NCI-H510A treated with DMSO at 0.1 percent for 48 hours (cell line): ENCODE measurements around the gene SLC35G6.

Experiments used
- DNase-seq: peaks from one replicate; lab custom pipeline; 2025; lab: John Stamatoyannopoulos, UW

The SLC35G6 gene

DNA sequence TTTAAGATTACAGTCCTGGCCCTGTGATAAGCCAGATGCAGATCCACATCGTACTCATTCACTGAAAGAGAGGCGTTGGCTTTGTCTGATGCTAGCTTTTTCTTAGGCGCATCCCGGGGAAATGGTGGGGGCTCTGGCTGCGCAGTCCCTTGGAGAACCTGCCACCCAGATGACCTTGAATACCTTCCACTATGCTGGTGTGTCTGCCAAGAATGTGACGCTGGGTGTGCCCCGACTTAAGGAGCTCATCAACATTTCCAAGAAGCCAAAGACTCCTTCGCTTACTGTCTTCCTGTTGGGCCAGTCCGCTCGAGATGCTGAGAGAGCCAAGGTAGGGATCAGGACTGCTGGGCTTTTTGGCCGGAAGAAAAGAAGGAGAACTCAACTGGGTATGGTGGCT, 26.9 kb downstream of the SLC35G6 start:
- DNase-seq, result no peak

DNA sequence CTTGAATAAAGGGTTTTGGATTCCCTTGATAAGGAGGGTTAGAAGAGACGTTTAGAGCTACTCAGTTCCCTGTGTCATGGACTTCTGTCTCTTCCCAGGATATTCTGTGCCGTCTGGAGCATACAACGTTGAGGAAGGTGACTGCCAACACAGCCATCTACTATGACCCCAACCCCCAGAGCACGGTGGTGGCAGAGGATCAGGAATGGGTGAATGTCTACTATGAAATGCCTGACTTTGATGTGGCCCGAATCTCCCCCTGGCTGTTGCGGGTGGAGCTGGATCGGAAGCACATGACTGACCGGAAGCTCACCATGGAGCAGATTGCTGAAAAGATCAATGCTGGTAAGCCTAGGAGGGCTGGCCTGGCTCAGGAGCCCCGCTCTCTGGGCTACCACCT, 27.6 kb downstream of the SLC35G6 start:
- no peak for DNase-seq

DNA sequence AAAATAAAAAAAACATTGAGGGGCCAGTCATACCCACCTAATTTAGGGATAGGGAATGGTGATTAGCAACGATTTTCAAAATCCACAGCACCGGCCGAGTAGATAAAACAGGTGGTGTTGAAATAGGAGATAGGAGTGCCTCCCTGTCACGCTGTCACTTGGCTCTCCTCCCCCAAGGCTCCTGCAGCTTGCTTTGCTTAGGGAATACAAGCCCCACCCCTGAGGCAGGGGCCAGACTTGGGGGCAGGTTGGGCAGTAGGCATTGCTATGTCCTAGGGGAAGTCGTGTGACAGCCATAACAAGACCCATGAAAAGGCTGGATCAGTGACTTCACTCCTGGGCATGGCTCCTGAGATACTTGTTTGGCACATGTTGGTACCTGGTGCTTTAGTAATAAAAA, 28.7 kb downstream of the SLC35G6 start:
- no peak for DNase-seq

DNA sequence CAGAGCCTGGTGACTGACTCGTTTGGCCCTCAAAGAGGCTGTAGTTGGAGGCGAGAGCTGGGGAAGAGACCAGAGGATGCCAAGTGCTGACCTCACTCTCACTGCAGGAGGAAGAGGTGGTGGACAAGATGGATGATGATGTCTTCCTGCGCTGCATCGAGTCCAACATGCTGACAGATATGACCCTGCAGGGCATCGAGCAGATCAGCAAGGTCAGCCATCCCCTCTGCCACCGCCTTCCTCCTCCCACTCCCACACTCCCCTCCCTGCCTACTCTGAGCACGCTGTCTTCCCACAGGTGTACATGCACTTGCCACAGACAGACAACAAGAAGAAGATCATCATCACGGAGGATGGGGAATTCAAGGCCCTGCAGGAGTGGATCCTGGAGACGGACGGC, 29.9 kb downstream of the SLC35G6 start:
- no peak for DNase-seq

DNA sequence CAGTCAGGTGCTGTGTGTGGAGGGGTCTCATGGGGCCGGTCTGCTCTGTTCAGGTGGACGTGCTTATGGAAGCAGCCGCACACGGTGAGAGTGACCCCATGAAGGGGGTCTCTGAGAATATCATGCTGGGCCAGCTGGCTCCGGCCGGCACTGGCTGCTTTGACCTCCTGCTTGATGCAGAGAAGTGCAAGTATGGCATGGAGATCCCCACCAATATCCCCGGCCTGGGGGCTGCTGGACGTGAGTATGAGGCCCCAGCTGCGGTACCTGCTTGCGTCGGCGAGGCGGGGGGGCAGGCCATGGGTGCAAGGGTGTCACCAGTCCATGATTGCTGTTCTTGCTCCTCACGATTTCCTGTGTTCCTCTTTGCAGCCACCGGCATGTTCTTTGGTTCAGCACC, 30.9 kb downstream of the SLC35G6 start:
- DNase-seq, result no peak

DNA sequence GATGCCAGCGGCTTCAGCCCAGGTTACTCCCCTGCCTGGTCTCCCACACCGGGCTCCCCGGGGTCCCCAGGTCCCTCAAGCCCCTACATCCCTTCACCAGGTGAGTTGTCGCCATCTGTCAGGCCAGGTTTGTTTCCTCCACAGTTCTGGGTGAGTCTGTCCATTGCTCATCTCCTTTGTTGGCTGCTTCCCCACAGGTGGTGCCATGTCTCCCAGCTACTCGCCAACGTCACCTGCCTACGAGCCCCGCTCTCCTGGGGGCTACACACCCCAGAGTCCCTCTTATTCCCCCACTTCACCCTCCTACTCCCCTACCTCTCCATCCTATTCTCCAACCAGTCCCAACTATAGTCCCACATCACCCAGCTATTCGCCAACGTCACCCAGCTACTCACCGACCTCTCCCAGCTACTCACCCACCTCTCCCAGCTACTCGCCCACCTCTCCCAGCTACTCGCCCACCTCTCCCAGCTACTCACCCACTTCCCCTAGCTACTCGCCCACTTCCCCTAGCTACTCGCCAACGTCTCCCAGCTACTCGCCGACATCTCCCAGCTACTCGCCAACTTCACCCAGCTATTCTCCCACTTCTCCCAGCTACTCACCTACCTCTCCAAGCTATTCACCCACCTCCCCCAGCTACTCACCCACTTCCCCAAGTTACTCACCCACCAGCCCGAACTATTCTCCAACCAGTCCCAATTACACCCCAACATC, 31.7 kb downstream of the SLC35G6 start:
- no peak for DNase-seq

DNA sequence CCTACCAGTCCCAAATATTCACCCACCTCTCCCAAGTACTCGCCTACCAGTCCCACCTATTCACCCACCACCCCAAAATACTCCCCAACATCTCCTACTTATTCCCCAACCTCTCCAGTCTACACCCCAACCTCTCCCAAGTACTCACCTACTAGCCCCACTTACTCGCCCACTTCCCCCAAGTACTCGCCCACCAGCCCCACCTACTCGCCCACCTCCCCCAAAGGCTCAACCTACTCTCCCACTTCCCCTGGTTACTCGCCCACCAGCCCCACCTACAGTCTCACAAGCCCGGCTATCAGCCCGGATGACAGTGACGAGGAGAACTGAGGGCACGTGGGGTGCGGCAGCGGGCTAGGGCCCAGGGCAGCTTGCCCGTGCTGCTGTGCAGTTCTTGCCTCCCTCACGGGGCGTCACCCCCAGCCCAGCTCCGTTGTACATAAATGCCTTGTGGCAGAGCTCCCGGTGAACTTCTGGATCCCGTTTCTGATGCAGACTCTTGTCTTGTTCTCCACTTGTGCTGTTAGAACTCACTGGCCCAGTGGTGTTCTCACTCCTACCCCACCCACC, 32.7 kb downstream of the SLC35G6 start:
- DNase-seq, result no peak

DNA sequence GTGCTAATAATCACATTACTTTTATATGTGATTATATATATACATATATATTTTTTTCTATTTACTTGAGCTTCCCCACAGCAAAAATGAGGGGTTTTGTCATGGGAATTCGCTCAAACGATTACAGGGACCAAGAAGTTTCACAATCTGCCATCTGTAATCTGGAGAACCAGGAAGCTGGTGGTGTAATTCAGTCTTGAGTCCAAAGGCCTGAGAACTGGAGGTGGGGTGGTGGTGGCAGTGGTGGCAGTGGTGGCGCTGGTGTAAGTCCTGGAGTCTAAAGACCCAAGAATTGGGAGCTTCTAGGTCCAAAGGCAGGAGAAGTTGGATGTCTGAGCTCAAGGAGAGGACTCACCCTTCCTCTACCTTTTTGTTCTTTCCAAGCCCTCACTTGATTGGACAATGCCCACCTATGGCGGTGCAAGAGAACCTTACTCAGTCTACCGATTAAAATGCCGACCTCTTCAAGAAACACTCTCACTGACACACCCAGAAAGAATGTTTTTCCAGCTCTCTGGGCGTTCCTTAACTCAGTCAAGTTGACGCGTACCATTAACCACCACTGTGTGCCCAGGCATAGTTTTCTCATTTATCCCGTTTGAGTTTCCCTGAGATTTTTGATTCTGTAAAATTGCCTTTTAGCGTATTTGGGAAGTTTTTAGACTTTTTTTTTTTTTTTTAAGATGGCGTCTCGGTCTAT, 34.8 kb downstream of the SLC35G6 start:
- DNase-seq, result no peak

DNA sequence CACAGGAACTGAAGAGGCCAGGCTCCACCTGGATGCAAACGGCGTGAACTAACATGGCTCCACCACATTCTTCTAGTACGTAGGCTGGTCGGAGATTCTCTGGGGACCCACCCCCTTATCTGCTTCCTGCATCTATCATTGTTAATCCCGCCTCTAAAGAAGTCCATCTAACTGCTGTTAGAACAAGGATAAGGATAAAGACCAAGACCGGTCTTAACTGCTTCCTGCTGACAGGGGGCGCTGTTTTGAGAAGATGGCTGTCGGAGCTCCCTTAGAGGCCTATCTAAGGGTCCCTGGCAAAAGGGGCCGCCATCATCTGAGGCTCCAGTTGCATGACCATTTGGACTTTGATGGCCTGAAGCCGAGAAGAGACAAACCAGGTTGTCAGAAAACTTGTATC, 41.8 kb downstream of the SLC35G6 start:
- DNase-seq, result no peak

DNA sequence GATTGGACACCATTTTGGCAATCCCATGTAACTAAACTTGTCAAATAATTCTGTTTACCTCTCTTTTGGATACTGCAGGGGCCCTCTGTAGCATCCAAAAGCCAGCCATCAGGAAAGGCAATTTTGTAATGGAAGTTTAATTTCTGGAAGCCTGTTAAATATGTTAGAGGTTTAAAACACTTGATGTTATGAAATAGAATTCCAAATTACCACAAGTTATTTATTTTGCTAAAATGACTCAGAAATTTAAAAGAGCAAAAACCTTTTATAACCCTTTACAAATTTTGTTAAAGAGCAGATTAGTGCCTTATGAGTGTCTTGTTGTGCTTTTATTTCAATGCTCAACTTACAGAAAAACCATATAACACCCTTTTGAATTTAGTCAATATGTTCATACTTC, 47.6 kb downstream of the SLC35G6 start:
- DNase-seq, result no peak

DNA sequence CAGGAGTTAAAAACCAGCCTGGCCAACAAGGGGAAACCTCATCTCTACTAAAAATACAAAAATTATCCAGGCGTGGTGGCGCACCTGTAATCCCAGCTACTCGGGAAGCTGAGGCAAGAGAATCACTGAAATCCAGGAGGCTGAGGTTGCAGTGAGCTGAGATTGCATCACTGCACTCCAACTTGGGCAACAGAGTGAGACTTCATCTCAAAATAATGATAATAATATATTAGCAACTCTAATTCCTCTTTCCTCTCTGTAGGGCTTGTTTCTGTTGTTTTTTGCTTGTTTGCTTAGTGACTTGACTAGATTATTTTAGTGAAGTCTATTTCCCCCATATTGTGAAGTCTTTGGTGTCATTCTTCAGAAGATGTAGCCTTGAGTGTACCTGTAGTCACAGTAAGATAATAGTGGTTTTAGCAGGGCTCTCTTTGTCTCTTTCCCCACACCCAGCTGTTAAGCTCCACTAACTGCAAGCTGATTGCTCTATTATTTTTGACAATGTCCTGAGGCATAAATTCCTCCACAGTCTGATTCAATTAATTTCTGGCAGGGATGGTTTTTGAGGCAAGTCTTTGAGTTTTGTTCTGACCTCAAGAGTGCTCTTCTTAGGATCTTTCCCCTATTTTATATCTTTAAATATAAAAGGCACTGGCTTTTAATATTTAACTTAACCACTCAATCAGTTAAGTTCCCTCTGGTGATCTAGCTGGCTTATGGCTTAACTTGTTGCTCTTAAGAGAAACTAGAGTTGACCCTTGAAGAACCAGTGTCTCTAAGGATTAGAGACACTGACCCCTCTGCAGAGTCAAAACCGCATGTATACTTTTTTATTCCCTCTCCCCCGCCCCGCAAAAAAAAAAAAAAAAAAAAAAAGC, 49.0 kb downstream of the SLC35G6 start:
- DNase-seq, result no peak
